Lower leg skin (tissue), 4 donors: ENCODE data around the gene FOXP1. TPM values are rescaled to one million over a fixed set of nuclear protein-coding genes. Genes with fewer than 3 reads are reported as not detected.

Experiments
- DNase-seq, 2 donors: peaks; one replicate each; pipeline ENCODE4 v3.0.0-alpha.2; 2019; ENCODE audit warnings: low spot score in 2 of 2
- H3K4me3 ChIP-seq: fragments of 200-600 bp; sonication (generic); 2 replicates; pipeline ENCODE4 v1.5.1; 2017; ENCODE audit warnings: mild to moderate bottlenecking, low read depth; ENCODE audit not compliant: poor library complexity, severe bottlenecking
- CTCF ChIP-seq, 3 donors: fragments of 450-650 bp; IDR thresholded peaks; one replicate each; pipeline ENCODE4 v1.5.1; 2016; ENCODE audit warnings: antibody characterized with exemption in 3 of 3, mild to moderate bottlenecking in 3 of 3, moderate library complexity in 2 of 3
- POLR2A ChIP-seq, 2 donors: fragments of 450-650 bp; IDR thresholded peaks; one replicate each; pipeline ENCODE4 v1.6.1; 2016 to 2017; ENCODE audit warnings: antibody characterized with exemption in 2 of 2, mild to moderate bottlenecking in 1 of 2, moderate library complexity in 1 of 2
- WGBS, 2 donors: methylation state at CpG; one replicate each; pipeline ENCODE4 v1.1.5; 2018; 5-methylcytosine and 5-hydroxymethylcytosine counted together
- intact Hi-C: fragments of 100-400 bp; cut with DNase I; formaldehyde crosslinking; loops from one replicate; pipeline ENCODE4 v1.15.0; 2023; ENCODE audit warnings: low total_unique reads
- total RNA-seq, 4 donors: library from RNA; depleted of rRNA; stranded (reverse); fragments of >200 nt; gene quantifications; one replicate each; pipeline ENCODE4 v1.1.0, GENCODE V29; 2016

FOXP1 gene
- total RNA-seq, 4 donors from 2014 or later, result 46.6 to 66.6 (median 55.2) TPM

GRCh38 chr3:71494212-71494611 is 89.3 kb downstream of the FOXP1 start:
- intact Hi-C loops, result no loop called here
- H3K4me3 ChIP-seq, result no peak overlapping the region
- WGBS, 2 donors, result 94 to 97% methylated on average over 5 of the region's 5 CpGs
- TF ChIP-seq POLR2A (IDR thresholded peaks at IDR 0.05), result no peak
- no peak for TF ChIP-seq CTCF (IDR thresholded peaks at IDR 0.05)
- no peak for DNase-seq

DNA sequence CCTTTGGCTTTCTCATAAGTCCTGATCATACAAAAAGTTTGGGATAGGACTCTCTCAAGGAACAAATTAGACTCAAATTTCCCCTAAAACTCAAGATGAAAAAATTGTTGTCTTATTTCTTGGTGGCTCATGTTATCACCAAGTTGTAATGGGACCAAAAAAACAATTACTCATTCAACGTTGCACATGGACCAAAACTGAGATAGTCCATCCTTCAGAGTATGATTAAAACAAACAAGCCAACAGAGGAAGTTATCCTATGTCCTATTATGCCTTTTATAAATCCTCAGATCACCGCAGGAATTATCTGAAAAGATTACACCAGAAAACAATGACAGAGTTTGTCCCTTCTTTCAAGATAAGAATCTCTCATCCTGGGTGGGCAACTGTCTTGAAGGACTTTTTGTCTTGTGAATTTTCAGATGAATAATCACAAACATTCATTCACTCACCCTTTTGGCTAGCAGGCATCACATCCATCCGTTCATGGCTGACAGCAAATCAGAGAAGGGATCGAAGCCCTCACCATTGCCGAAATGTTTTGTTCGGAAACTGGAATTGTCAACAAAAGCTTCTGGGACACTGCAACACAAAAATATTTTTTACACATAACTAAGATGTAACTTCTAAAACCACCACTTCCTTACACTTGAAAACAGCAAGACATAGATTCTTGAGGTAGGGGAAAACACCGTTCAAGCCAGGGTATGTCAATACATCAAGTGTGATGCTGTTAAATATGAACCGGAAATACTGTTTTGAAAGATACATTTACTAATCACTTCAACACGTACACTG is 90.4 kb downstream of the FOXP1 start:
- no peak for DNase-seq

DNA sequence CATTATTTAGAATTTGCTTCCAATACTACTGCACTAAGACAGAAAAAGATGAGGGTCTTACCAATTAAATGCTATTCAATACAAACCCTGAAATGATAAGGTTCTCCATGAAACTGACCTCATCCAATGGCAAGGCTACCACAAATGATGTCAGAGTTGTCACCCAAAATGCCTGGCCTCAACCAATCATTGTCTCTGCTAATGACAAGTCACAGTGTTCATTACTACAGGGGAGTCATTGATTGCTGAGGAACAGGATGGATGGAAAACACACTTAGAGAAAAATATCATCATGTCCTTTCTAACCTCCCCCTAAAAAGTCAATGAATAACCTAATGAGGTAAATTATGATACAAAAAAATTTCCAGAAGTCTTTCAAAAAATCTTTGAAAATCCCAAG is 91.0 kb downstream of the FOXP1 start:
- H3K4me3 ChIP-seq, result no peak overlapping the region
- intact Hi-C loops, result no loop called here
- DNase-seq, result no peak
- TF ChIP-seq CTCF (IDR thresholded peaks at IDR 0.05) (no peak), POLR2A (IDR thresholded peaks at IDR 0.05) (no peak)

More for the DNA sequence above, 90.4 kb downstream of the FOXP1 start:
- no peak for TF ChIP-seq CTCF (IDR thresholded peaks at IDR 0.05)
- TF ChIP-seq POLR2A (IDR thresholded peaks at IDR 0.05), result no peak
- no peak overlapping the region for H3K4me3 ChIP-seq
- WGBS, 2 donors, result 86 to 88% methylated on average over 9 of the region's 9 CpGs
- intact Hi-C loops, result no loop called here

- intact Hi-C loops, result no loop called here
- 91 to 94% methylated on average over 9 of the region's 9 CpGs for WGBS, 2 donors
- TF ChIP-seq POLR2A (IDR thresholded peaks at IDR 0.05), result no peak
- TF ChIP-seq CTCF (IDR thresholded peaks at IDR 0.05), result no peak
- DNase-seq, result no peak
- H3K4me3 ChIP-seq, result no peak overlapping the region
These were observed 92.3 kb downstream of the FOXP1 start for GRCh38 chr3:71491154-71491752.

DNA sequence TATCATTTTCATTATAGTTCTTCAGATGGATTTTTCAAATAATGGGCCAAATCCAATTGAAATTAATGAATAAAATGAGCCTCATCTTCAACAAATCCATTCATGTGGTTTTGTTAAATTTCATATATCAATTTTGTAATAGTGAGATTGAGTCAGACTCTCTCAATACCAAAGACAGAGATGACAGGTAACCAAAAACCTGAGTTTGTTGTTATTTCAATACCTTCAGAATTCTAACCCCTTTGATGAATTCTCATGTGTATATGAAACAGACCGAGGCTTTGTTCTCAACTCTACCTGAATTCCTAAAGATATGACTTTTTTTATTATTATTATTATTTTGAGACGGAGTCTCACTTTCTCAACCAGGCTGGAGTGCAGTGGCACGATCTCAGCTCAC is 92.8 kb downstream of the FOXP1 start:
- no peak for DNase-seq
- H3K4me3 ChIP-seq, result no peak overlapping the region
- TF ChIP-seq CTCF (IDR thresholded peaks at IDR 0.05) (no peak), POLR2A (IDR thresholded peaks at IDR 0.05) (no peak)
- WGBS, 2 donors, result 95 to 97% methylated on average over 3 of the region's 3 CpGs
- intact Hi-C loops, result no loop called here
